Eye (tissue), 1 donor: ENCODE results near the gene POP4.

Experiments used
- DNase-seq: peaks from one replicate; pipeline ENCODE4 v3.0.0-alpha.2; 2015

Gene POP4

DNA sequence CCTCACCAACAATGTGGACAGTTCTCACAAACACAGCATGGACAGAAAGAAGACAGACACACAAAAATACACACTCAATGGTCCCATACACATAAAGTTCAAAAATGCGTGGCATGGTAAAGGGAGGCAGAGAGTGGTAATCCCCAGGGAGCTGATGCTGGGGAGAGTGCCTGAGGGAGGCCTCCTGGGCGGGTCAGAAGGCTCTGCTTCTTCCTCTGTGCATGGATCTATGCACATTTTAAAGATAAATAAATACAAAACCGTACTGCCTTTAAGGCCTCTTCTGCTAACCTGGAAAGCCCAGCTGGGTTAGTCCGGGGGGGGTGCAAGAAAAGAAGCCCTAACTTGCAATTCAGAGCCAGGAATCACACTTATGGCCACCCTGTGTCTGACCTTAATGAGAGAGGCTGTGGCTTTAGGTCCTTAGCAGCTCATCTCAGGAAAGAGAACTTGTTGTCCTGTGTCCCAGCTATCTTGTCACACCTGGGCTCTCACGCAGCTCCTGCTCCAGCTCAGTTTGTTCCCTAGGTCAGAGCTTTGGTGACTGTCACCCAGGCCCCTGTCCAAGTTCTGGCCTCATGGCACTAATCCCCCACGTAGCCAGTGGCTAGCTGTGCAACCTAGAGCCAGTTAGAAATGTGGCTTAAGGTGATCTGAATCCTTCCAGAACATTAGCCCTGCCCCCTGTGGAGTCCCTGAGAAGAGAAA lies 28.5 kb downstream of the POP4 start:
- DNase-seq, result no peak

DNA sequence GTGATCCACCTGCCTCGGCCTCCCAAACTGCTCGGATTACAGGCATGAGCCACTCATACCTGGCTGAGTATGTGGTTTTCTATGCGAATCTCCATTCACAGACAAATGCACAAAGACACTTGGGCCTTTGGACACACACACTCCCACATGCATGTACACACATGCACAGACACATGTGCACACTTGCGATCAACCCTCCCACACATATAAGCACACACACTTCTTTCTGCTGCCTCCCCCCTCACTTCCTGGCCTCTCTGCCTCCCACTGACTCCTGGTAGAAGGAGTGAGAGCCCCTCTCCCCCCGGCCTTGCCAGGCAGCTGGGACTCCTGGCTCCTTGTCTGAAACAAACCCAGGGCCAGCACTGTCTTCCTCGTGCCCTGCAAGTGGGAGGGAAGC lies 29.9 kb downstream of the POP4 start:
- DNase-seq, result no peak

DNA sequence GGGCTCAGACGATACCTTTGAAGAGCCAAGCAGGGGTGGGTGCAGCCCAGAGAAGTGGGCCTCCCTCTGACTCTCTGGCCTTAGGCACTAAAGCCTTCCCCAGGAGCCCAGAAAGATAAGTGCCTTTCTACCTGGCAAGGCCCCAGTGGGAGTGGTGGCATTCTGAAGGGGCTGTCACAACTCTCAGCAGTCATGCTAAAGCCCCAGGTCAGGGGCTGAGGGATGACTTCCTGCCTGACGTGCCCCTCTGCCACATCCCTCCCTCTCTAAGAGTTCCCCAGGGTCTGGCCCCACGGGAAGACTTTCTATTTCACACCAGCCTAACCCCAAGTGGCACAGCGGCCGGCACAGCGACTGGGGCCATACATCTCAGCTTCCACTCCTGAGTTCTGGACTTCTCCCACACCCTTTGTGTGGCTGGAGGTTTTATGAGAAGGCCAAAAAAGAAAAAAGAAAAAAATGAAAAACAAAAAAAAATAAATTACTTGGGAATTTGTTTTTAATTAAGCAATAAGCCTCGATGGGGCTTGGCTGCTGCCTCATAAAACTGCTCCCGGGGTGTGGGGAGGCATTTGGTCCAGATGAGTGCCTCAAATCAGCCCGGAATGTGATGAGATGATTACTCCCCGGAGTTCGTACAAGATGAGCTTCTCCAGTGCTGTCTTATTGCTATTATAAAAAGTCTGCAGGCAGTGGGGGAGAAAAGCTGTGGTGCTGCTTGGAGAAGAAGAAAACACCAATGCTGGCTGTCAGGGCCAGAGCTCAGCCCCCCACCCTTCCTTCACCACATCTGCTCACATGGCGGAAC lies 30.7 kb downstream of the POP4 start:
- peak; percentile 32 for DNase-seq

DNA sequence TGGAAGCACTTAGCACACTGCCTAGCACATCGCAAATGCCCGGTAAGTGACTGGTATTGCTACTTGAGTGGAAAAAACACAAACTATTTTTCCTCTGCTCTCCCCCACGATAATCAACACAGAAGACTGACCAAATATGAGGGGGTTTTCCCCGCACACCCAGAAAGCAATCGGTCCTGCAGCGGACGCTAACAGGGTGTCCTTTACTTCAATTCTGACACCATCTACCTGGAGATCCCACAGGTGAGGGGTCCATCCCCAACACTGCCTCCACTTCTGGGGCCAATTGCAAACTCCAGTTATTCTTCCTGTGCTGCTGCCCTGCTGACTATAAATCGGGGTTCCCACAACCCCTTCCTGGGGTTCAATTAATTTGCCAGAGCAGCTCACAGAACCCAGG lies 33.0 kb downstream of the POP4 start:
- no peak for DNase-seq

DNA sequence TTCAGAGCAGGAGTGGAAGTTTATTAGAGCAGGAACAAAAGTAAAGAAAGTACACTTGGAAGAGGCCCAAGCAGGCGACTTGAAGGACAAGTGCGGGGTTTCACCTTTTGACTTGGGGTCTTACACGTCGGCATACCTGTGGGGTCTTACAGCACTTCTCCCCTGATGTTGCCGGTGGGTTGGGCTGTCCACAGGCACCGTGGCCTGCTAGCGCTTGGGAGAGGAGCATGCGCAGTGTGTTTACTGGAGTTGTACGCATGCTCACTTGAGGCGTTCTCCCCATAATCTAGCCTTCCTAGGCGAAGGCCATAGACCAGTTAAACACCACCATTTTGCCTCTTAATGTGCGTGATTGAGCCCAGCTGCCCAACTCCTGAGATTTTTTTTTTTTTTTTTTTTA lies 34.1 kb downstream of the POP4 start:
- DNase-seq, result no peak

DNA sequence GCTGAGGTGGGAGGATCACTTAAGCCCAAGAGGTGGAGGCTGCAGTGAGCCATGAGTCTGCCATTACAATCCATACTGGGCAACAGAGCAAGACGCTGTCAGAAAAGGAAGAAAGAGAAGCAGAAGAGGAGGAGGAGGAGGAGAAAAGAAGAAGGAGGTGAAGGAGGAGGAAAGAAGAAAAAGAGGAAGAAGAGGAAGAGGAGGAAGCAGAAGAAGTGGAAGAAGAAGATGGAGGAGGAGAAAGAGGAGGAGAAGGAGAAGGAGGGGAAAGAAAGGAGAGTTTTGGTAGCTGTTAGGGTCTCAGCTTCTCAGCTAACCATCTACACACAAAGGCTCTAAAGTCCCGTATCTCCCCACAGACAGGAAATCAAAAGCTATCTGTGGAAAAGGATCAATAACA lies 35.5 kb downstream of the POP4 start:
- DNase-seq, result no peak

DNA sequence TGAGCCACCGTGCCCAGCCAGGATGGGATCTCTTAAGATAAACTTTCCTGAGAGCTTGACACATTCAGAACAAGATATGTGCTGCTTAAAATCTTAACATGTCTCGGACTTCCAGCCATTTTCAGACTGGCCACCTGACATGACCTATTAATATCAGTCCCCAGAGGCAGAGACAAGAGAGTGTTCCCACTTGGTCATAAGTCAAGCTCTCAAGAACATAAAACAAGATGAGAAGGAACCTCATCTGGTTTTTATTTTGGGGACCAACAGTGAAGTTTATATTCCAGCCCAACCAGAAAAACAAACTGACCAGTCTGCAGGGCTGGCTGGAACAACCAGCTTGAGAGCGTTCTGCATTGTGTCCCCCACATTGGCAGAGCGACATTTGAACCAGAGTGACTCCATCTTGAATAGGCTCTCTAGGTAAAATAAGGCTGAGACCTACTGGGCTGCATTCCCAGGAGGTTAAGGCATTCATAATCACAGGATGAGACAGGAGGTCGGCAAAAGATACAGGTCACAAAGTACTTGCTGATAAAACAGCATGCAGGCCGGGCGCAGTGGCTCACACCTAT lies 37.4 kb downstream of the POP4 start:
- no peak for DNase-seq

DNA sequence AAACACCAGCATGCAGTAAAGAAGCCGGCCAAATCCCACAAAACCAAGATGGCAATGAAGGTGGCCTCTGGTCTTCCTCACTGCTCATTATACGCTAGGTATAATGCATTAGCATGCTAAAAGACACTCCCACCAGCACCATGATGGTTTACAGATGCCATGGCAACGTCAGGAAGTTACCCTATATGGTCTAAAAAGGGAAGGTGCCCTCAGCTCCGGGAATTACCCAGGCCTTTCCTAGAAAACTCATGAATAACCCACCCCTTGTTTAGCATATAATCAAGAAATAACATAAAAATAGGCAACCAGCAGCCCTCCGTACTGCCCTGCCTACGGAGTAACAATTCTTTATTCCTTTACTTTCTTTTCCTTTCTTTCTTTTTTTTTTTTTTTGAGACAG lies 38.1 kb downstream of the POP4 start:
- DNase-seq, result no peak

DNA sequence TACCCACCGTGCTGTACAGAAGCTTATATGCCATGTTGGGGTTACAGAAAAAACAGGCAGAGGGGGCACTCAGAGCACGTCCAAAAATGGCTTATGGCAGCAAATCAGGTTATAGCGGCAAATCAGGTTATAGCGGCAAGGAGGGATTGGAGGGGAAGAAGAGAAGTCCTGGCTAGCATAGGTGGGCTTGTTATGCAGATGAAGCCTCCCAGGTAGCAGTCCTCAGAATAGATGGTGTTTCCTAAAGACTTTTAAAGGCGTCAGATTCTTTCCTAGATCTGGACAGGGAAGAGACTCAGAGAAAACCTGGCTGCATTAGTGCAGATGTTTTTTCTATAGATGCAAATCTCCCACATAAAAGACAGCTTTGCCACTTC lies 39.4 kb downstream of the POP4 start:
- DNase-seq, result no peak

DNA sequence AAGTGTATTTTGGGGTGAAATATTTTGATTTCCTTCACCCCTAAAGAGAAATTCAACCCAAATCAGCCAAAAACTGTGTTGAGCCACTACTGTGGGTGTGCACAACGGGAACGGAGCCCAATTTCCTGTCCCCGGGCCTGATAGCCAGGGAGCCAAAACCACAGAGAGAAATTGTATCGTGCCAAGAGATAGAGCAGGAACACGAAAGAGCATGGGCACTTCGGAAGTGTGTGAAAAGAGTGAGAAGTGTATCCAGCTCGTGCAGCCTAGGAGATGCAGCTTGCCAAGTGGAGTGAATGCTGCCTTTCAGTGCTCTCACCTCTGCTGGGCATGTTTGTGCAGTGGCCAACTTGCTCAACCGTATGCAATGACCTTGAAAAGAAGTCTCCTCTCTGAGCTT lies 39.8 kb downstream of the POP4 start:
- DNase-seq, result peak; percentile 6

DNA sequence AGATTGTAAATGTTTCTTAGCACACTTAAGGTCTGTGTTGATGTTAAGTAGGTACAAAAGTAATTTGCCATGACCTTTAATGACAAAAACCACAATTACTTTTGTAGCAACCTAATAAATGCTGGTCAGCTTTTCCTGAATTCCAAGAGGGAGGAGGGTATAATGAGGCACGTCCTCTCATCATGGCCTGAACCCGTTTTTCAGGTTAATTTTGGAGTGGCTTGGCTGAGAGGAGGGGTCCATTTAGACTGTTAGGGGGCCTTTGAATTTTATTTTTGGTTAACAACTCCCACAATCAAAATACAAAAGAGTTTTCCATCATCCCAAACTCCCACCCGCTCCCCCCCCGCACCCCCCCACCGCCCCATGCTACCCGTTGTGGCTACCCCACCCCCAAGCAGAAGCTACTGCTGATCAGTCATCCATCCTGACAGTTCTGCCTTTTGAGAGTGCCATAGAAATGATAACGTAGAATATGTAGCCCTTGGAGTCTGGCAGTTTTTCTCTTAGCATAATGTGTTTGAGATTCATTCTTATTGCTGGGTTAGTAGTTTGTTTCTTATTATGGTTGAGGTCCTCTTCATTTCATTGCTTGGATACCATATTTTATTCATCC lies 44.8 kb downstream of the POP4 start:
- no peak for DNase-seq

DNA sequence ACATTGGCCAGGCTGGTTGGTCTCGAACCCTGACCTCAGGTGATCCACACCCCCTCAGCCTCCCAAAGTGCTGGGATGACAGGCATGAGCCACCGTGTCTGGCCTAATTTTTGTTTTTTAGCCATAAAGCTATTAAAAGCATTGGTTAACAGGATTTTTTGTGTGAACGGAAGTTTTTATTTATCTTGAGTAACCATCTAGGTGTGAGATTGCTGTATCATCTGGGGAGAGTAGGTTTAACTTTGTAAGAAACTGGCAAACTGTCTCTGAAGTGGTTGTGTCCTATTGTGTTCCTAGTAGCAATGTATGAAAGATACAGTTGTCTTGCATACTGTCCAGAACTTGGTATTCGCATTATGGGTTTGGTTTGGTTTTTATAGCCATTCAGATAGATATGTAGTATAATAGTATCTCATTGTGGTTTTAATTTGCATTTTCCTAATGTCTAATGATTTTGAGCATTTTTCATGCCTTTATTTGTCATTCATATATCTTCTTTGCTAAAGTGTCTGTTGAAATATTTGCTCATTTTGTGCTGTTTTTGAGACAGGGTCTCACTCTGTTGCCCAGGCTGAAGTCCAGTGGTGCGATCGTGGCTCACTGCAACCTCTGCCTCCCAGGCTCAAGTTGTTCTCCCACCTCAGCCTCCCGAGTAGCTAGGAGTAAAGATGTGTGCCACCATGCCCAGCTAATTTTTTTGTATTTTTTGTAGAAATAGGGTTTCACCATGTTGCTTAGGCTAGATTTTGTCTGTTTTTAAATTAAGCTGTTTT lies 45.7 kb downstream of the POP4 start:
- no peak for DNase-seq

DNA sequence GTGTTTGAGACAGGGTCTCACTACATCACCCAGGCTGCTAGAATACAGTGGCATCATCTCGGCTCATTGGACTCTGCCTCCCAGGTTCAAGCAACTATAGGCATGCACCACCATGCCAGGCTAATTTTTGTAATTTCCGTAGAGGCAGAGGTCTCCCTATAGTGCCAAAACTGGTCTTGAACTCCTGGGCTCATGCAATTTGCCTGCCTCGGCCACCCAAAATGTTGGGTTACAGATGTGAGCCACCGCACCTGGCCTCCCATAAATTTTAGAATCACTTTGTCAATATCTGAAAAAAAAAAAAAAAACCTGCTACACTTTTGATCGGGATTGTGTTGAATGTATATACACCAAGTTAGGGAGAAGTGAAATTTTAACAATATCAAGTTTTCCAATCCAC lies 47.3 kb downstream of the POP4 start:
- DNase-seq, result no peak

DNA sequence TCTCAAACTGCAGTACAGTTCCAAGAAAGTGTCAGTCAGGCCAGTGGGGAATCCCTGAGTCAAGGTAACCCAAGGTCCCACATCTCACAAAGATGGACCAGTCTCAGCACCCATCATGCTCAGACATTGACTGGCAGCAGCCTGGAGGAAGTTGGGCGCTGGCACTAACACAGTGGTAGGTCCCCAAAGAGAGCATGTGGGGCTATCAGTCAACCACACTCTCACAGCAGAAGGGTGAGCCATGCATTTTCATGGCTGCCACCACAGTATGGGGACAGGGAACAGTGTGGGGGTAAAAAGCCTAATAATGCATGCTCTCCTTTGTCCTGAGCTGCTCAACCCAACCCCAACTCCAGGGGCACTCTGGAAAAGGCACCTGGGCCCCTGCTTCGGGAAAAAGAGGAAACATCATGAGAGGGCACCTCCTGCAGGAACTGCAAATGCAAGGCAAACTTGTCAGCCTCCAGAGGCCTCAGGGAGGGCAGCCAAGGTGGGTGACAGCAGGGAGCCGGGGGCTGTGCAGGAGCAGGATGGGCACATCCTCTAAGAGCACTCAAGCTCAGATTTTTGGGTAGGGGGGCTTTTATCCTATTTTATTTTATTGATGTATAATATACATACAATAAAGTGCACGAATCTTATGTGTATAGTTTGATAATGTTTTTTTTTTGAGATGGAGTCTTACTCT lies 49.7 kb downstream of the POP4 start:
- no peak for DNase-seq

DNA sequence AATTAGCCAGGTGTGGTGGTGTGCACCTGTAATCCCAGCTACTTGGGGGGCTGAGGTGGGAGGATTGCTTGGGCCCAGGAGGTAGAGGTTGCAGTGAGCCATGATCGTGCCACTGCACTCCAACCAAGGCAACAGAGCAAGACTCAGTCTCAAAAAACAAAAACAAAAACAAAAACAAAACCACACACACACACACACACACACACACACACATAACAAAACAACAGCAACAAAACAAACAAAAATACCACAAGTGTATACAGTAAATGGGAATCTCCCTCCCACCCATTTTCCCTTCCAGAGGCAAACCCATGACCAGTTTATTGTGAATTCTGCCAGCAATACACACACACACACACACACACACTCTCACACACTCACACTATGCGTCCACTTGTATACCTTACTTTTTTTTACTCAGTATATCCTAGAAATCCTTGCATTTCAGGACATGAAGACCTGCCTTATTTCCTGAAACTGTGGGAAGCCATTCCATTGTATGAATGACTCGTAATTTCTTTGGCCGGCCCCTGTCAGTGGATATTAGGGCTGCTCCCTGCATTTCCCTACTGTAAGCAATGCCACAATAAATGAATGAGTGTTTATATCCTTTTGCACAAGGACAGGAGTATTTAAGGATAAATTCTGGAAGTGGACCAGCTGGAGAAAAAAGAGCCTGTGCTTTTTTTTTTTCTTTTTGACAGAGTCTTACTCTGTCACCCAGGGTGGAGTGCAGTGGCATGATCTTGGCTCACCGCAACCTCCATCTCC lies 52.3 kb downstream of the POP4 start:
- no peak for DNase-seq

DNA sequence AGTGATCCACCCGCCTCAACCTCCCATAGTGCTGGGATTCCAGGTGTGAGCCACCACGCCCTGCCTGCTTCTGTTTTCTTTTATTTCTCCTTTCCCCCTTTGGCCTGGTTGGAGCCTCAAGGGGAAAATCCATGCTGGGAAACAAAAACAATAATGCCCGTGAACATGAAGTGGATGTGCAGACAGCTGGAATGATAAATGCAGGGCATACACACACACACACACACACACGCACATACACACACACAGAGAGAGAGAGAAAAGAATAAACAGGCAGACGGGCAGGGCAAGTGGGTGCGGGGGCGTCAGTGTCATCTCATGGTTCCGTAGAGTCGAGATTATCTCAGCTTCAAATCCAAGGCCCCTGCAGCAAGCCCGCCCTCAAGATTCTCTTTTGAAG lies 54.8 kb downstream of the POP4 start:
- no peak for DNase-seq

DNA sequence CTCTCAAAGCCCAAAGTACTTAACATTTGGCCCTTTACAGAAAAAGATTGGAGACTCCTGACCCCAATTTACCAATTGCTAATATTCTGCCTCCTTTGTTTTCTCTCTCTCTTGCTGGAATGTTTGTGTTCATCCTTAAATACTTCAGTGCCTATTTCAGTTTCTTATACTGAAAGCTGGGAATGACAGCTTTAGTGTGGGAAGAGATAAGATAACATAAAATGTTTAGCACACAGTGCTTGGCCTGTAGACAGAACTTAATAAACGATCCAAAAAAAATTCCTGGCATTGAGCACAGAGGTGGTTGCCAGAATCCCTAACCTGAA lies 56.2 kb downstream of the POP4 start:
- DNase-seq, result peak; percentile 28

DNA sequence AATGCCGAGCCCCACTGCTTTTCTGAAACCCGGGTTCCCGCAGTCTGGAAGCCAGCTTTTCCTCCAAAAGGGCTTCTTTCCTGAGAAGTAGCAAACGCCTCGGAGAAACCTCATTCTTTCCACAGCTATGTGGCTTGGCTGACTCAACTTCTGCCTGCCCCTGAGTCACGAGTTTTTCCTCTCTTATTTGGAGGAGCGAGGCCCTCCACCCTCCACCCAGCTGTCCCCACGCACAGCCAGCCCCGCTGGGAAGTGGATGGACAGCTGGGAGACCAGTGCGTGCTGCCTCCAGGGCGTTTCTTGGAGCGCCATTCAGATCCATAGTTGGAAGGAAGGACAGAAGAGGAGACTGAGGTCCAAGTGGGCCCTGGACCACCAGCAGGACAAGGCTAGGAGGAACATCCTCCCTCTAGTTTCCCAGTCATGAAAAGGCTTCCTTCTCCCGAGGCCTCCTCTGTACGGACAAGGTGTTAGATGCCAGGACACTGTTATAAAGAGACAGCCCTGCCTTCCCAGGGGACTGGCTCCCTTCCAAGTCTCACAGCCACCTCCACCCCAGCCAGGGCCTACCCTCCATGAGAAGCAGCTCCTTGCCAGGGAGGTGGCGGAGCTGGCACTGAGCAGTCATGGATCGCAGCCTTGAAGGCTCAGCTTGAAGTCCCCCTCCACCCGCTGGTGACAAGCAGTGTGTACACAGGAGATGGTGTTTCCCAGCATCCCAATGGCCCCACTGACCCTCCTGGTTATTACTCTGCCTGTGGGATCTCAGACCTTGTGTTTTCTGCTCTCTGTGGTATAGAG lies 56.7 kb downstream of the POP4 start:
- DNase-seq, result no peak

DNA sequence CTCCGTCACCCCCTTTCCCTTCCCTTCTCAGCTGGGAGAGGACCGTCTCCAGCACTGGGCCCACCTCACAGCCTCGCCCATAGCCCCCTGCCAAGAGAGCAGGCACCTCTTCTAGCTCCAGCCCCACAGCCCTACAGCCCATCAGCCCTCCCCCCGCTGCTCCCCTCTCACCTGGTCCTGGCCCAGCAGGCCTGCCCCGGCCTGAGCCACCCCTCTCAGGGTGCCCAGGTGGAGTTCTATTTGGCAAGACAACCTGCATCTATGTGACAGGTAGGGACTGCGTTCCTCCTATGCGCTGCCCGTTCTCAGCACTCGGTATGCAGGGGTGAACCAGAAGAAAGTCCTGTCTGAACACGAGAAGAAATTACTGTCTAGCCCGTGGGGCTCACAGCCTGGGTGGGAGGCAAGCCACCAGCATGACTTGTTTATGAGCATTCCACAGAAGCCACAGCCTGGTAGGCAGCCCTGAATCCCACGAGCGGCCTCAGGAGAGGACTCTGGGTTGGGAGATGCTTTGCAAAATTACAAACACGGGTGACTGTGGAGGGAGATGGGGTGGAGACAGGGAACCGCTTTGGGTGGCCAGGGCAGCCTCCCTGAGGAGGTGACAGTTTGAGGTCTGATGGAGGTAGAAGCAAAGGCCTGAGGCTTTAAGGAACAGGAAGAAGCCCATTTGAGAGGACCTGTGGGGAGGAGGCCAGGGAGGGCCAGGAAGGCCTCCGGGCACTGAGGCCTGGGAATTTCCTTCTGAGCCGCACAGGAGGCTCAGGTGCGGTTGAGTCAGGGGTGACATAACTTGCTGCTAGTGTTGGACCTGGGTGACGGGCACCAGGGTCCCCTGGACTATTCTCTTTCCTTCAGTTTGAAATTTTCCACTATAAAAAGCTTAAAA lies 58.0 kb downstream of the POP4 start:
- no peak for DNase-seq

DNA sequence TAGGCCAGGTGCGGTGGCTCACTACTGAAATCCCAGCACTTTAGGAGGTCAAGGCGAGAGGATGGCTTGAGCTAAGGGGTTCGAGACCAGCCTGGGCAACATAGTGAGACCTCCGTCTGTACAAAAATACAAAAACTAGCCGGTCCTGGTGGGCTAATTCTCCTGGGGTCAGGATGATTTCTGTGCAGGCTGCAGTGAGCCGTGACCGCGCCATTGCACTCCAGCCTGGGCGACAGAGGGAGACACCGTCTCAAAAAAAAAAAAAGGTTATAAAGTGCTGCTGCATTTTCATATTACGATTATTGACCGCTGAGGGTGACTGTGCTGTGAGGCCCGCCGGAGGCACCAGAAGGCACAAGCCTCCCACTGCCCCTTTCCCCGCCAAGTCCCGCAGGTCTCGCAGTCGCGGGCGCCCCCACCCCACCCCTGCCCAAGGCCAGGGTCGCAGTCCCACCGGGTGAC lies 58.7 kb downstream of the POP4 start:
- DNase-seq, result no peak
